Fibroblast of lung (primary cell): ENCODE measurements around the gene ZC3H13.

ENCODE experiments used
- EZH2 ChIP-seq: IDR thresholded peaks from 2 replicates; pipeline ENCODE4 v1.5.1; 2012; ENCODE audit warnings: low read length, control low read depth, mild to moderate bottlenecking; ENCODE audit errors: missing control alignments
- TF ChIP-seq, protein P1 (sequence below), 2 donors: IDR thresholded peaks in 1 of 2; conservative IDR thresholded peaks in 1 of 2; 1 replicate in 1 of 2; 2 replicates in 1 of 2; pipeline ENCODE4 v1.5.1; 2011 to 2012; ENCODE audit warnings: low read length in 2 of 2, control low read depth in 1 of 2, inconsistent platforms in 1 of 2, low read depth in 1 of 2, mild to moderate bottlenecking in 1 of 2

DNA sequence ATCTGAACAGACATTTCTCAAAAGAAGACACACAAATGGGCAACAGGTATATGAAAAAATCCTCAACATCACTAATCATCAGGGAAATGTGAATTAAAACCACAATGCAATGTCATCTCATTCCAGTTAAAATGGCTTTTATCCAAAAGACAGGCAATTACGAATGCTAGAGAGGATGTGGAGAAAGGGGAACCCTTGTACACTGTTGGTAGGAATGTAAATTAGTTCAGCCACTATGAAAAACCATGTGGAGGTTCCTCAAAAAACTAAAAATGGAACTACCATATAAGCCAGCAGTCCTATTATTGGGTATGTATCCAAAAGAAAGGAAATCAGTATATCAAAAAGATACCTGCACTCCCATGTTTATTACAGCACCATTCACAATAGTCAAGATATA is 24.7 kb upstream of the ZC3H13 start:
- TF ChIP-seq, protein P1, sequence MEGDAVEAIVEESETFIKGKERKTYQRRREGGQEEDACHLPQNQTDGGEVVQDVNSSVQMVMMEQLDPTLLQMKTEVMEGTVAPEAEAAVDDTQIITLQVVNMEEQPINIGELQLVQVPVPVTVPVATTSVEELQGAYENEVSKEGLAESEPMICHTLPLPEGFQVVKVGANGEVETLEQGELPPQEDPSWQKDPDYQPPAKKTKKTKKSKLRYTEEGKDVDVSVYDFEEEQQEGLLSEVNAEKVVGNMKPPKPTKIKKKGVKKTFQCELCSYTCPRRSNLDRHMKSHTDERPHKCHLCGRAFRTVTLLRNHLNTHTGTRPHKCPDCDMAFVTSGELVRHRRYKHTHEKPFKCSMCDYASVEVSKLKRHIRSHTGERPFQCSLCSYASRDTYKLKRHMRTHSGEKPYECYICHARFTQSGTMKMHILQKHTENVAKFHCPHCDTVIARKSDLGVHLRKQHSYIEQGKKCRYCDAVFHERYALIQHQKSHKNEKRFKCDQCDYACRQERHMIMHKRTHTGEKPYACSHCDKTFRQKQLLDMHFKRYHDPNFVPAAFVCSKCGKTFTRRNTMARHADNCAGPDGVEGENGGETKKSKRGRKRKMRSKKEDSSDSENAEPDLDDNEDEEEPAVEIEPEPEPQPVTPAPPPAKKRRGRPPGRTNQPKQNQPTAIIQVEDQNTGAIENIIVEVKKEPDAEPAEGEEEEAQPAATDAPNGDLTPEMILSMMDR (conservative IDR thresholded peaks at IDR 0.05 in 1 of 2, IDR thresholded peaks at IDR 0.05 in 1 of 2; ENCODE audit: low read depth in 1 of 2, low read length in 2 of 2) = no peak
- TF ChIP-seq EZH2 = no peak
